Globus pallidus (tissue), 1 donor: ENCODE data around the gene CDH4.
"Not testable (repeated sequence)": the region's sequence is repeated elsewhere in the genome, so short reads cannot be mapped to it uniquely, and the experiment has no call there.

ENCODE experiments used
- DNase-seq: peaks from one replicate; pipeline ENCODE4 v3.0.0-alpha.2; 2015; ENCODE audit warnings: low spot score

Gene CDH4

GRCh38 chr20:61419010-61419409 lies 166.9 kb downstream of the CDH4 start:
- DNase-seq = no peak

- DNase-seq = no peak
Observed at GRCh38 chr20:61419501-61419900, 167.4 kb downstream of the CDH4 start.

GRCh38 chr20:61420056-61420455 lies 168.0 kb downstream of the CDH4 start:
- DNase-seq = no peak

- no peak for DNase-seq
Observed at GRCh38 chr20:61420781-61421180, 168.7 kb downstream of the CDH4 start.

GRCh38 chr20:61422636-61423425 lies 170.8 kb downstream of the CDH4 start:
- no peak for DNase-seq

- DNase-seq = no peak
Observed at GRCh38 chr20:61424011-61424627, 172.1 kb downstream of the CDH4 start.

GRCh38 chr20:61424628-61425420 lies 172.8 kb downstream of the CDH4 start:
- DNase-seq = no peak

GRCh38 chr20:61425541-61425991 lies 173.5 kb downstream of the CDH4 start:
- DNase-seq = not testable (repeated sequence)

GRCh38 chr20:61426352-61426751 lies 174.3 kb downstream of the CDH4 start:
- no peak for DNase-seq

GRCh38 chr20:61429458-61430227 lies 177.6 kb downstream of the CDH4 start:
- DNase-seq = no peak

- no peak for DNase-seq
Observed at GRCh38 chr20:61430228-61430624, 178.2 kb downstream of the CDH4 start.

GRCh38 chr20:61433176-61433575 lies 181.1 kb downstream of the CDH4 start:
- no peak for DNase-seq

GRCh38 chr20:61433816-61434215 lies 181.8 kb downstream of the CDH4 start:
- no peak for DNase-seq

GRCh38 chr20:61434341-61434781 lies 182.3 kb downstream of the CDH4 start:
- DNase-seq = no peak

GRCh38 chr20:61435184-61435822 lies 183.2 kb downstream of the CDH4 start:
- DNase-seq = no peak

GRCh38 chr20:61435823-61436220 lies 183.8 kb downstream of the CDH4 start:
- DNase-seq = no peak

- no peak for DNase-seq
Observed at GRCh38 chr20:61436283-61436666, 184.2 kb downstream of the CDH4 start.

GRCh38 chr20:61436667-61437279 lies 184.7 kb downstream of the CDH4 start:
- peak; percentile 40 for DNase-seq

GRCh38 chr20:61437280-61438206 lies 185.5 kb downstream of the CDH4 start:
- DNase-seq = peak; percentile 35

GRCh38 chr20:61438285-61438684 lies 186.2 kb downstream of the CDH4 start:
- no peak for DNase-seq
